Dendritic cell treated with granulocyte-macrophage colony-stimulating factor and Interleukin-4, amounts not matched to agents 40 ng/mL and 50 ng/mL, for 4 days (primary cell): ENCODE results near the gene ERMARD.
"Not testable (repeated sequence)": the region's sequence is repeated elsewhere in the genome, so short reads cannot be mapped to it uniquely, and the experiment has no call there.

ENCODE experiments used
- H3K27ac Mint-ChIP-seq: one replicate; pipeline ENCODE4 v1.8.0; 2022; ENCODE audit warnings: mild to moderate bottlenecking, mixed read lengths
- H3K27me3 Mint-ChIP-seq: one replicate; pipeline ENCODE4 v1.8.0; 2022; ENCODE audit warnings: mild to moderate bottlenecking, mixed read lengths
- H3K36me3 Mint-ChIP-seq: one replicate; pipeline ENCODE4 v1.8.0; 2022; ENCODE audit warnings: low read depth, mixed read lengths
- H3K4me1 Mint-ChIP-seq: one replicate; pipeline ENCODE4 v1.8.0; 2022; ENCODE audit warnings: low read depth, mixed read lengths
- H3K4me3 Mint-ChIP-seq: one replicate; pipeline ENCODE4 v1.8.0; 2022; ENCODE audit warnings: mild to moderate bottlenecking, moderate library complexity, mixed read lengths
- H3K9me3 Mint-ChIP-seq: one replicate; pipeline ENCODE4 v1.8.0; 2022; ENCODE audit warnings: mixed read lengths
- intact Hi-C: fragments of 100-400 bp; cut with micrococcal nuclease; formaldehyde crosslinking; loops from one replicate; pipeline ENCODE4 v1.15.0; 2022

ERMARD gene

DNA sequence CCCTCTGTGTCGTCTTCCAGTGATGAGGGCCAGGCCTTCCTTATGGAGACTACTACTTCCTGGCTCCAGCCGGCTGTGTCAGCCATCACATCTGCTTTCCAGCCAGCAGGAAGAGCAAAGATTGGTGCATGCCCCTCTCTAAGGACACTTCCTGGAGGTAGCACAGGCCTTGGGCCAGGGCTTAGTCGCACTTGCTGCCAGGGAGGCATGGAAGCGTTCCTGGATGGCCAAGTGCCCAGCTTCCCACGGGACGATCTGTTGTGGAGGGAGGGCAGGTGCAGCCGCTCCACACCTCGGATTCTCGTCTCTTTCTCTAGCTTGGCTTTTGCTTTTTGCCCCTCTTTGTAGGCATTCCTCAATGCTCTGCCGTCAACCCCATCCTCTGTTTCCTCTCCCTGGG, 11.9 kb downstream of the ERMARD start:
- no peaks in the 10 kb centered on the region for H3K9me3 Mint-ChIP-seq
- no peak overlapping the region for H3K27ac Mint-ChIP-seq

DNA sequence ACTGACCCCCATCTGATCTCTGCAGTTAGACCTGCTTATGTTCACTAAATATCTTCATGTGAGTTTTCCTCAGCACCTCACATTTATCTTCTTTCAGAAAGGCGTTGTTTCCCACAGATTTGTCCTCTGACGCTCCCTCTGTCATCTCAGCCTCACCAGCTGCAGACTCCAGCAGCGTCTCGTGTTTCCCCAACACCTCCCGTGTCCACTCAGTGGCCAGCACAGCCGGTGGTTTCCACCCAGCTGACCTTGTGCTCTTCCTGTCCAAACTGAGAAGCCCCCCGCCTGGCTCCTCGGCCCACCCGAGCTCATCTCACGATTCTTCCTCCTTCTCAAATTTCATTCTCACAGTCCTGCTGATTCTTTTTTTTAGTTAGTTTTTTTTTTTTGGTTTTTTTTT, 12.5 kb downstream of the ERMARD start:
- Mint-ChIP-seq H3K36me3 (peaks cover 94% of the 10 kb centered on the region), H3K27ac (no peak overlapping the region), H3K4me3 (no peak overlapping the region), H3K4me1 (no peaks in the 10 kb centered on the region), H3K9me3 (no peaks in the 10 kb centered on the region), H3K27me3 (no peaks in the 10 kb centered on the region)
- intact Hi-C loops, result no loop called here

More for the DNA sequence above, 11.9 kb downstream of the ERMARD start:
- Mint-ChIP-seq H3K4me3 (no peak overlapping the region), H3K4me1 (no peaks in the 10 kb centered on the region), H3K27me3 (no peaks in the 10 kb centered on the region), H3K36me3 (peaks cover 94% of the 10 kb centered on the region)
- intact Hi-C loops, result no loop called here

DNA sequence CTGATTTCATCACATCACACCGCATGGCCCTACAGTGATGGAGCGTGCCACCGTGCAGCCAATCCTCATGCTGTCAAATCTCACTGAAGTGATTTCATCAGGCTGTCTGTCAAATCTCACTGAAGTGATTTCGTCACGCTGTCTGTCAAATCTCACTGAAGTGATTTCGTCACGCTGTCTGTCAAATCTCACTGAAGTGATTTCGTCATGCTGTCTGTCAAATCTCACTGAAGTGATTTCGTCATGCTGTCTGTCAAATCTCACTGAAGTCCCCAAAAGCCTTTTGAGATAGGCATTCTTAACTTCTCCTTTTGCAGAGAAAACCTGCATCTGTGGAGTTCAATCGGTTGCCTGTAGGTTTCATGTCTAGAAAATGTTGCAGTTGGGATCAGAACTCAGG, 14.4 kb downstream of the ERMARD start:
- H3K27ac Mint-ChIP-seq, H3K4me1 Mint-ChIP-seq, intact Hi-C loops, H3K27me3 Mint-ChIP-seq, H3K9me3 Mint-ChIP-seq, H3K4me3 Mint-ChIP-seq: not testable (repeated sequence)
- peaks cover 84% of the 10 kb centered on the region for H3K36me3 Mint-ChIP-seq

DNA sequence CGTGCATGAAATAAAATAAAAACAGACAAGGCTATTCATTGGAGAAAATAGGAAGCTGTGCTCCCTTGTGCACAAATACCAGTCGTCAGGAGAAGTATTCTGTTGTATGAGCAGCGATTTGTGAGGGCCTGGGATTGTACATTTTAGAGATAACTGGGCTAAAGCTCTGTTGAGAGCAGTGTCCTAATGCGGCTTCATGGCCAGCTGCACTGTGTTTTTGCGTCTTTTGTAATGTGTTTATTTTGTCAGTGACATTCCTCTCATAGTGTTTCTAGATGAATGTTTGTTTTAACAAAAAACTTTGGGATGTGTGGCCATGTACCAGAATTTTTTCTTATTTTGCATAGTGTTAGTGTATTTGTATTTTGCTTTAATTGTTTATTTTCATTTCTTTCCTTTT, 14.8 kb downstream of the ERMARD start:
- Mint-ChIP-seq H3K4me1 (no peaks in the 10 kb centered on the region), H3K4me3 (no peak overlapping the region), H3K36me3 (peaks cover 84% of the 10 kb centered on the region), H3K9me3 (no peaks in the 10 kb centered on the region), H3K27me3 (no peaks in the 10 kb centered on the region), H3K27ac (no peak overlapping the region)
- intact Hi-C loops, result no loop called here

DNA sequence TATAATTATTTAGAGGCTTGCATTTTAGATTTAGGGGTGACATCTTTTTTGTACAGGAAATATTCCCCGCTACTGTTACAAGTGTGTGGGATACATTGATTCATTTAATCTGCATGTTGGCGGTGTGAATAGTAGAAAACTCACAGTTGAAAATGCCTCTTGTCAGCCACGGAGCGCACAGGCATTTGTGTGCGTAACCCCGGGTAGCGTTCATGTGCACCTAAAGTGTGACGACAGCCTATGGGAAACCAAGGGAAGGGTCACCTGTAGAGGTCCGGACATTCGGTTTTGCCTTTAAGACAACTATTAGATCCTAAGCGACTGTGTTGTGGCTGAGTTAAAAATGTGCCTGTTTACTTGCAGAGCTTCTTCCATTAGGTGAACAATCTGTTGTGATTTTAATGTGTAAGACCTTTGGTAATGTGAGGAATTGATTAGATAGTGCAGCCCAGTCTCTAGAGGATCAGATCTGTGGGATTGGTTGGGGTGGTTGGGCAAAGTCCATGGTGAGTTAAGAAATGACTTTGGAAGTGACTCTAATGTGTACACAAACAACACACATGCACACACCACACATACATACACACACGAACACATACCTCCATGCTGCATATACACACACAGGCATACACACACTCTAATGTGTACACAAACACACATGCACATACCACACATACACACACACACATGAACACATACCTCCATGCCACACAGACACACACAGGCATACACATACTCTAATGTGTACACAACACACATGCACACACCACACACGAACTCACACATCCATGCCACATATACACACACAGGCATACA, 15.7 kb downstream of the ERMARD start:
- H3K36me3 Mint-ChIP-seq, result peaks cover 84% of the 10 kb centered on the region
- intact Hi-C loops, result no loop called here
- no peaks in the 10 kb centered on the region for H3K9me3 Mint-ChIP-seq
- H3K4me3 Mint-ChIP-seq, result no peak overlapping the region
- H3K27me3 Mint-ChIP-seq, result no peaks in the 10 kb centered on the region
- no peaks in the 10 kb centered on the region for H3K4me1 Mint-ChIP-seq
- no peak overlapping the region for H3K27ac Mint-ChIP-seq

DNA sequence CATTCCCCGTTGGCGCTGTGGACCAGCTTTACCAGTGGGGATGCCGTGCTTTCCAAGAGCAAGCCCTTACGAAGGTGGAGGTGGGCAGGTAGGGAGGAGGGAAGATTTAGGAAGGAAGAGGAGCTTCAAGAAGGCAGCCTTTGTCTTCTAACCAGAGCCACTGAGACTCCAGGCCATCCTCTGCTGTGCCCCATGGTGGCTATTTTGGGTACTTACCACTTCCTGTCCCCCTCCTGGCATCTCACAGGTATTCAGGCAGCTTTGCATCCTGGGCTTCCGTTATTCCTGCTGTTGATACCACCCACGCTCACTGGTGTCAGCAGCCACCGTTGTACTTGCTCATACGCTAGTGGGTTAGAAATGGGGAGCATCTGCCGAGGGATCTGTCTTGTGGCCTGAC, 22.9 kb downstream of the ERMARD start:
- peaks cover 82% of the 10 kb centered on the region for H3K36me3 Mint-ChIP-seq

DNA sequence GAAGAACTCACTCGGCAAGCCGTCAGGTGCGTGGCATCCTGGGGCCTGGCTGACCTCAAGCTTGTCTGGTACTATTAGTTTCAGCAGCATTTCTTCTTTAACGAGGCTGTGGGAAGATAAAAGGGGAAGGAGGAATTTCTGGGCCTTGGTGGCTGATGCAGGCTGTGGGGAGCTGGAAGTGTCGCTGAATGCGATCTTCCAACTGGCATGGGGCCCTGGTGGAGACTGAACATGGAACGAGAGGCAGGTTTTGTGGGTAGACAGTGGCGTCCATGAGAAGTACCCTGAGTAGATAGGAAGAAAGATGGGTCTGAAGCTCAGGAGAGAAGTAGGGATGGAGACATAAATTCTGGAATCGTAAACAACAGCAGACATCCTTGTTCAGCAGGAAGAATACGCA, 23.9 kb downstream of the ERMARD start:
- intact Hi-C loops, result loop anchor here (10.0 kb wide), 1 partner anchor 821 kb away; no protein-coding TSS in a partner anchor
- H3K9me3 Mint-ChIP-seq, result no peaks in the 10 kb centered on the region
- H3K36me3 Mint-ChIP-seq, result peaks cover 89% of the 10 kb centered on the region
- no peak overlapping the region for H3K27ac Mint-ChIP-seq
- H3K4me1 Mint-ChIP-seq, result no peaks in the 10 kb centered on the region
- H3K27me3 Mint-ChIP-seq, result no peaks in the 10 kb centered on the region
- no peak overlapping the region for H3K4me3 Mint-ChIP-seq

More for the DNA sequence above, 22.9 kb downstream of the ERMARD start:
- H3K27ac Mint-ChIP-seq, result no peak overlapping the region
- intact Hi-C loops, result loop anchor here (10.0 kb wide), 1 partner anchor 820 kb away; no protein-coding TSS in a partner anchor
- no peaks in the 10 kb centered on the region for H3K27me3 Mint-ChIP-seq
- H3K4me3 Mint-ChIP-seq, result no peak overlapping the region
- H3K4me1 Mint-ChIP-seq, result no peaks in the 10 kb centered on the region
- no peaks in the 10 kb centered on the region for H3K9me3 Mint-ChIP-seq

DNA sequence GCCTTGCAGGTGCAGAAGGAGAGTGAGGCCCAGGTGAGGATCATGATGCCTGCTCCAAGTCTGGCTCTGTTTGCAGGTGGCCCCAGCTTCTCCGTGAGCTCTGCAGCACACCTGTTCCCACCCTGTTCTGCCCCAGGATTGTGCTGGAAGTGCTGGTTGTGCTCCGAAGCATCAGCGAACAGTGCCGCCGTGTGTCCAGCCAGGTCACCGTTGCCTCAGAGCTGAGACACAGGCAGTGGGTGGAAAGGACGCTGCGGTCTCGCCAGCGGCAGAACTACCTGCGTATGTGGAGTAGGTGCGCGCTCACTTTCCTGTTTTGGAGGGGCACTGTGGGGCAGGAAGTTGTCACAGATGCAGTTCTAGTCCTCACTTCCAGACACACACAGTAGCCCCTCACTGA, 25.0 kb downstream of the ERMARD start:
- Mint-ChIP-seq H3K27ac (no peak overlapping the region), H3K4me3 (no peak overlapping the region), H3K36me3 (peaks cover 93% of the 10 kb centered on the region), H3K9me3 (no peaks in the 10 kb centered on the region), H3K27me3 (no peaks in the 10 kb centered on the region), H3K4me1 (no peaks in the 10 kb centered on the region)
- intact Hi-C loops, result loop anchor here (10.0 kb wide), 1 partner anchor 822 kb away; no protein-coding TSS in a partner anchor

DNA sequence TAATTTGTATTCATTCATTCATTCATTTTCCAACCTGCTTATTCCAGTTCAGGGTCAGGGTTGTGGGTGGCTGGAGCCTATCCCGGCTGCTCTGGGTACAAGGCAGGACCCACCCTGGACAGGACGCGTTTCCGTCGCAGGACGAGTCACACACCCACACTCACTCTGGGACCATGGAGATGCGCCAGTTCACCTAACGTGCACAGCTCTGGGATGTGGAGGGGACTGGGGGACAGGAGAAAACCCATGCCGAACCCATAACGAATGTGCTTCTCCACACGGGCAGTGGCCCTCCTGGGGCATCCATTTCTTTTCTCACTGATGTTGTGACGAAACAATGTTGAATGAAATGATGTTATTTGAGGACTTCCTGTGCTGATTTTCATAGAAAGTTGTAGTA, 26.5 kb downstream of the ERMARD start:
- H3K9me3 Mint-ChIP-seq, result no peaks in the 10 kb centered on the region
- intact Hi-C loops, result loop anchor here (10.0 kb wide), 1 partner anchor 823 kb away; no protein-coding TSS in a partner anchor
- no peaks in the 10 kb centered on the region for H3K4me1 Mint-ChIP-seq
- H3K4me3 Mint-ChIP-seq, result no peak overlapping the region
- H3K27ac Mint-ChIP-seq, result no peak overlapping the region
- no peaks in the 10 kb centered on the region for H3K27me3 Mint-ChIP-seq
- peaks cover 87% of the 10 kb centered on the region for H3K36me3 Mint-ChIP-seq

DNA sequence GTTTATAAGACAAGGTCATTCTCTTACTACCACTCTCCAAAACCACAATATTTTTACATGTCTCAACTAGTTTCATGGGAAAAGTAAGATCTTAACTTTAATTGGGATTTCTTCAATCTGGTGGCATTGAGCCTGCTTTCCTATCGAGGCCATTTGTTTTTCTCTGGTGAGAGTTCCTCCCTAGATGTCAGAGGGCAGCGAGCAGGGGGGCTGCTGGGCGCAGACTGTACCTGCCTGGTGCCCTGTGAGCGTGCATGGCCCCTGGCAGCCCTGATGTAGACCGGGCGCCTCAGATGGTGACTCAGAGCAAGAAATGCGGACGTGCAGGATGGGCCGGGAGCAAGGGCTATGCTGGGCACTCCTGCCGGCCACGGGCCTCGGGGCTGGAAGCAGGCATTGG, 27.2 kb downstream of the ERMARD start:
- no peak overlapping the region for H3K4me3 Mint-ChIP-seq
- no peaks in the 10 kb centered on the region for H3K4me1 Mint-ChIP-seq
- no peaks in the 10 kb centered on the region for H3K9me3 Mint-ChIP-seq
- intact Hi-C loops, result loop anchor here (10.0 kb wide), 1 partner anchor 824 kb away; no protein-coding TSS in a partner anchor
- H3K27me3 Mint-ChIP-seq, result no peaks in the 10 kb centered on the region
- peaks cover 87% of the 10 kb centered on the region for H3K36me3 Mint-ChIP-seq
- no peak overlapping the region for H3K27ac Mint-ChIP-seq

DNA sequence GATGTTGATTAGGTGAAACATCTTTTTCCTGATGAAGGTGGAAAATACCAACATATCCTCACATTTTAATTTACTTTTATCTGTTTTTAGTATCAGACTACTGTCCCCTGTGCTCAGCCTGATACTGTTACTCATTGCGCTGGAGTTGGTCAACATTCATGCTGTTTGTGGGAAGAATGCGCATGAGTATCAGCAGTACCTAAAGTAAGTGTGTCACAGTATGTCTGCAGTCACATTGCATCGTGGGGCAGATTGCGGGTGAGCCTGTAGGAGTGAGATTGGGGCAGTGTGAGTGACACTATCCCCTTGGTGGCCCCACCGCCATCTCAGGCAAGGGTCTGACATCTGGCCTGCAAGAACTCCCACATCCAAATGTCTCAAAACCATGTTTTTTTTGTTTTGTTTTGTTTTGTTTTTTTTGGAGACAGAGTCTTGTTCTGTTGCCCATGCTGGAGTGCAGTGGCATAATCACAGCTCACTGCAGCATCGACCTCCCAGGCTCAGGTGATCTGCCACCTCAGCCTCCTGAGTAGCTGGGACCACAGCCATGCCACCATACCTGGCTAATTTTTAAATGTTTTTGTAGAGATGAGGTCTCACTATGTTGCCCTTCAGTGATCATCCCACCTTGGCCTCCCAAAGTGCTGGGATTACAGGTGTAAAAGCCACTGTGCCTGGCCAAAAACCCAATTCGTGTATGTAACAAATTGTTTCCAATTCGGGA, 27.8 kb downstream of the ERMARD start:
- Mint-ChIP-seq H3K36me3 (peaks cover 81% of the 10 kb centered on the region), H3K9me3 (no peaks in the 10 kb centered on the region), H3K4me3 (no peak overlapping the region), H3K27me3 (no peaks in the 10 kb centered on the region), H3K4me1 (no peaks in the 10 kb centered on the region), H3K27ac (no peak overlapping the region)
- intact Hi-C loops, result loop anchor here (10.0 kb wide), 1 partner anchor 824 kb away; no protein-coding TSS in a partner anchor

DNA sequence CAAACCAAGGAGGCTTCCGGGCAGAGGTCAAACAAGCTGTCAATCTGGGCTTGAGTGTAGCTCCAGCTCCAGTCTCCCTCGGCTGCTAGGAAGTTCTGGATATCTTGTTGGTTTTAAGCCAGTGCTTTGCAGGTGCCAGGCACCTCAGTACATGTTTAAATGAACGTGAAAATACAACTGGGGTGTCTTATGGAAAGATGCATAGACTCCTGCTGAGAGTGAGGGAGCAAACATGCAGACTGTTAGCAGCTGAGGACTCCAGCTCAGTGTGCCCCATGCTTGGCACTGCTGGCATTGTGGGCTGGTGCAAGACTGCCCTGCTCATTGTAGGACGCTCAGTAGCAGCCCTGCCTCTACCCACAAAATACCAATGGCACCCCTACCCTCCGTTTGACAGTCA, 28.5 kb downstream of the ERMARD start:
- H3K4me1 Mint-ChIP-seq, result no peaks in the 10 kb centered on the region
- no peak overlapping the region for H3K4me3 Mint-ChIP-seq
- intact Hi-C loops, result loop anchor here (10.0 kb wide), 1 partner anchor 825 kb away; no protein-coding TSS in a partner anchor
- no peak overlapping the region for H3K27ac Mint-ChIP-seq
- H3K36me3 Mint-ChIP-seq, result peaks cover 76% of the 10 kb centered on the region
- H3K9me3 Mint-ChIP-seq, result no peaks in the 10 kb centered on the region
- H3K27me3 Mint-ChIP-seq, result no peaks in the 10 kb centered on the region

DNA sequence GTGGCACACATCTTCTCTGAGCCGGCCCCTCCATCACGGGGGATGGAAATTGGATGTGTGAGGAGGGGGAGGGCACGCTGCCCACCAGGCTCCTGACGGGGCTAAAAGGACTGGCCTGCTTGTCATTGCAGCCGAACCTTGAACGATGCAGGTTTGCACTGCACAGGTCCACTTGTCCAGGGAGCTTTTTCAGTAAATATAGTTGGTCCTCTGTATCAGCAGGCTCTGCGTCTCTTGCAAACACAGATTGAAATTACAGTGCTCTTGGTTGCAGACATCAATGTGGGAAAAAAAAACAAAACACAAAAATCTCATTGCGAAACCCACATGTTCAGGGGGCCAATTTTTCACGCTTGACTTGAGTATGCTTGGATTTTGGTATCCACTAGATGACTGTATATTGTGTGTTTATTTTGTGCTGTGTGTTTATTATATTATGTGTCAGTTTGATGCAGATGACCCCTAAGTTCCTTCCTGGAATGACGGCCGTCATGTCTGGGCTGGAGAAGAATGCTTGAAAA, 29.2 kb downstream of the ERMARD start:
- no peaks in the 10 kb centered on the region for H3K27me3 Mint-ChIP-seq
- no peak overlapping the region for H3K4me3 Mint-ChIP-seq
- no peaks in the 10 kb centered on the region for H3K4me1 Mint-ChIP-seq
- no peak overlapping the region for H3K27ac Mint-ChIP-seq
- no peaks in the 10 kb centered on the region for H3K9me3 Mint-ChIP-seq
- intact Hi-C loops, result no loop called here
- peaks cover 70% of the 10 kb centered on the region for H3K36me3 Mint-ChIP-seq

DNA sequence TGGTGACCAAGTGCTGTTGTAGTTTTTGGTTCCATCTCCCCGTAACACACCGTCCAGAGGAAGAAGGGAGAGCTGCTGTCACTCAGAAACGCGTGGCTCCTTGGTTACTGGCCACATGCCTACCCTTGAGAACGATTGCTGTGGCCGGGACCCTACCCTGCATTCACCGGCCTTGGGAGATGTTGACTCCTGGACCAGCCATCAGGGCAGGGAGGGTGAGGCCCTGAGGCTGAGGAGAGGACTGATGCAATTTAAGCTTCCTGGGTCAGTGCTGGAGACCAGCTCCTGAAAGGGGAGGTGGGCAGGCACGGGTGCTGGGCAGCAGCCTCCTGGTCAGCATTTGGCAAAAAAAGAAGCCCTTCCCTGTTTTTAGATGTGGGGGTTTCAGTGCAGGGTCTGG, 31.5 kb downstream of the ERMARD start:
- H3K4me1 Mint-ChIP-seq, result no peaks in the 10 kb centered on the region

More for the DNA sequence above, 31.5 kb downstream of the ERMARD start:
- Mint-ChIP-seq H3K9me3 (no peaks in the 10 kb centered on the region), H3K36me3 (peaks cover 47% of the 10 kb centered on the region), H3K27ac (no peak overlapping the region), H3K27me3 (peaks cover 2% of the 10 kb centered on the region), H3K4me3 (no peak overlapping the region)
- intact Hi-C loops, result no loop called here
